Activated CD8-positive, alpha-beta memory T cell treated with anti-CD3 and anti-CD28 coated beads for 36 hours (primary cell): ENCODE measurements around the gene RASSF1. TPM values are rescaled to one million over a fixed set of nuclear protein-coding genes. Genes with fewer than 3 reads are reported as not detected.

ENCODE experiments used
- CTCF ChIA-PET: fragments of 350-600 bp; sonication (Branson Sonifier 250); formaldehyde crosslinking; loops from one replicate; lab custom pipeline; 2021; ENCODE audit warnings: antibody characterized with exemption; lab: Charles Lee
- POLR2A ChIA-PET: fragments of 350-600 bp; sonication (Branson Sonifier 250); formaldehyde crosslinking; loops from one replicate; lab custom pipeline; 2021; ENCODE audit warnings: antibody characterized with exemption; lab: Charles Lee
- total RNA-seq, 2 experiments: library from RNA; stranded (reverse); gene quantifications; one replicate each; pipeline ENCODE4 v1.2.3, GENCODE V29; 2021

The RASSF1 gene
- total RNA-seq, 2 experiments from 2014 or later, result 68.2 to 72.5 TPM

- ChIA-PET CTCF (interaction anchor here (0.6 kb wide), 1 partner anchor 23 kb away, joined by 4 read pairs; no protein-coding TSS in a partner anchor), POLR2A (no interaction called here)
Observed at GRCh38 chr3:50300681-50301254, 39.9 kb downstream of the RASSF1 start.

DNA sequence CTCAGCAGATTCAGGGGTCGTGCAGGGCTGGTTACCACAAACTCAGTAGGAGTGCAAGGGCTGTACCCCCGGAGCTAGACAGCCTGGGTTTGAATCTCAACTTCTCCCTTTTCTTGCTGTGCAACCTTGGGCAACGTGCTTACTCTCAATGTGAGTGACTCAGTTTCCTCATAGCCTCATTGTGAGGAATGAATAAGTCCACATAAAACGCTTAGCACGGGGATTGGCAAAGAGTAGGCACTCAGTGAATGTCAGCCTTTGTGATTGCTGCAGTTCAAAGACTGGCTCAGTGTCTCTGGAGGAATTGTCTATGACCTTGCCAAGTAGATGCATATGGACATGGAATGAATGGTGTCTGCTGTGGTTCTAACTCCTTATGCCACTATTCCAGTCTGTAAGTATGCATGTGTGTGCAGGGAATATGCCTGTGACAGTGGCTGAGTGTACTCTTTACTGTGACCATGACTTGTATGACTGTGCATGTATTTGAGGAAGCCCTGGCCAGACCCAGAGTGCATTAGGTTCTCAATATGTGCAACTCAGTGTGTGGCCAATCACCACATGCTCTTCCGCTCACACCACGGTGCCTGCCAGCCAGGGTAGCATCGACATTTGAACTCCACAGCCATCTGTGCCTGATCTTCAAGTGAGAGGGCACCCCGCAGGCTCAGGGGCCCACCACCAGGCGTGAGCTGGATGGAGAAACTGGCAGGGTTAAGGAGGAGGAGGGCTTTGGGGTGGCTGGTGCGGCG is 40.5 kb downstream of the RASSF1 start:
- CTCF ChIA-PET, result interaction anchor here (1.2 to 3.0 kb wide), 7 partner anchors 14 to 178 kb away, joined by 3 to 16 read pairs (median 5); no protein-coding TSS in a partner anchor

DNA sequence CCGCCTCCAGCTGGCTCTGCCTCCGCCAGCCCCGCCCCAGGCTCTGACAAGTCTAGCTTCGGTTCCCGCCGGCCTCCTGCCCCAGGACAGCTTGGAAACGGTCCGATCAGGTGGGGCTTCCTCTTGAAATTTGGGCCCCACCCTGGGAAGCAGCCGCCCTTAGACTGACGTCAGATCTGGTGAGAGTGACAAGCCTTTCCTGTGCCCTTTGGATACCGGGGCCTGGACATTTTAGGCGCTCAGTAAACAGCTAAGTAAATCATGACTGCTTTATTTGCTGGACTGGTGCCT is 41.1 kb downstream of the RASSF1 start:
- ChIA-PET POLR2A (interaction anchor here (0.6 to 2.3 kb wide), 10 partner anchors 11 to 1200 kb away, joined by 3 to 17 read pairs (median 6); partner anchors contain the start of genes CYB561D2, DCAF1, HYAL2 and NPRL2), CTCF (interaction anchor here (1.2 to 3.0 kb wide), 7 partner anchors 15 to 177 kb away, joined by 3 to 16 read pairs (median 5); no protein-coding TSS in a partner anchor)

More for the DNA sequence above, 40.5 kb downstream of the RASSF1 start:
- POLR2A ChIA-PET, result interaction anchor here (0.6 to 2.3 kb wide), 9 partner anchors 22 to 1200 kb away, joined by 3 to 17 read pairs (median 6); partner anchors contain the start of genes CYB561D2, DCAF1, HYAL2 and NPRL2

DNA sequence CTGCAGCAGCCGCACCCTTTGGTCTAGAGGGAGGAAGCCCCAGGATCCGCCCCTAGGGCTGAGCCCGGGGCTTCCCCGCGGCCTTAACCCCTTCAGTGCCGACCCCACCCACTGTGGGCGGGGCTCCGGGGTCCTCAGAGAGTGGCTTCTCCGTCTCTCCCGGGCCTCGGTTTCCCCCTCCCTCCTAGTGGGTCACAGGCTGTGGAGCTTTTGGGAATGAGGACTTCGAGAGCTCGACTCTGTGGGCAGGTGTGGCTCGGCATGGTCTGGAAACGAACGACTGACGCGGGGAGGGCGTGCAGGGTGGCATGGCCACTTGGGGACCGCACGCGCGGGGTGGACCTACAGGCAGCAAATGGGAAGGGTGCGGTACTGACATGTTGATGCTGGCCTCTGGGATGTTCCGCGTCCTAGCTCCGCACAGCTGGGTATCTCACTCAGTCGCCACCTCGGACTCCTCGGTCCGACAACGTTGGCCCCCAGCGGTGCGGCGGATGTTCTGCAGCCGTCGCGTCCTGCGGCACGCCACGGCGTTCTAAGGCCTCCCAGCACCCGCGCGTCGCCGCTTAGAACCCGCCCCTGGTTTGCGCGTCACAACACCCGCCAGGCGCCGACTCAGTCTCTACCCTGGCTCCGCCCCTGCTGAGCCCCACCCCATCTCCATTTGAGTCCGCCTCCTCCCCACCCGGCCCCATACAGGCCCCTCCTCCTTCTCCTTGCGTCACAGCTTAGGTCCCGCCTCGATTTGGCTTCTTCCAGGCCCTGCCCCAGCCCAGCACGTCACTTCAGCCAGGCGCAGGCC is 41.6 kb downstream of the RASSF1 start, which contains the start of the genes HYAL3 and NAA80:
TSS of gene HYAL3 (minus strand) at position 570 of the 802 bp plus-strand sequence. CDS start 3,803 bp downstream, outside the sequence.
TSS of gene NAA80 (minus strand) at position 570 of the 802 bp plus-strand sequence. CDS start 1,942 bp downstream, outside the sequence.
- ChIA-PET POLR2A (interaction anchor here (0.6 to 2.3 kb wide), 11 partner anchors 10 to 1201 kb away, joined by 3 to 17 read pairs (median 6); partner anchors contain the start of genes CYB561D2, DCAF1, HYAL2 and NPRL2), CTCF (interaction anchor here (1.0 to 3.0 kb wide), 9 partner anchors 10 to 177 kb away, joined by 3 to 16 read pairs (median 5); partner anchors contain the start of gene TUSC2)

DNA sequence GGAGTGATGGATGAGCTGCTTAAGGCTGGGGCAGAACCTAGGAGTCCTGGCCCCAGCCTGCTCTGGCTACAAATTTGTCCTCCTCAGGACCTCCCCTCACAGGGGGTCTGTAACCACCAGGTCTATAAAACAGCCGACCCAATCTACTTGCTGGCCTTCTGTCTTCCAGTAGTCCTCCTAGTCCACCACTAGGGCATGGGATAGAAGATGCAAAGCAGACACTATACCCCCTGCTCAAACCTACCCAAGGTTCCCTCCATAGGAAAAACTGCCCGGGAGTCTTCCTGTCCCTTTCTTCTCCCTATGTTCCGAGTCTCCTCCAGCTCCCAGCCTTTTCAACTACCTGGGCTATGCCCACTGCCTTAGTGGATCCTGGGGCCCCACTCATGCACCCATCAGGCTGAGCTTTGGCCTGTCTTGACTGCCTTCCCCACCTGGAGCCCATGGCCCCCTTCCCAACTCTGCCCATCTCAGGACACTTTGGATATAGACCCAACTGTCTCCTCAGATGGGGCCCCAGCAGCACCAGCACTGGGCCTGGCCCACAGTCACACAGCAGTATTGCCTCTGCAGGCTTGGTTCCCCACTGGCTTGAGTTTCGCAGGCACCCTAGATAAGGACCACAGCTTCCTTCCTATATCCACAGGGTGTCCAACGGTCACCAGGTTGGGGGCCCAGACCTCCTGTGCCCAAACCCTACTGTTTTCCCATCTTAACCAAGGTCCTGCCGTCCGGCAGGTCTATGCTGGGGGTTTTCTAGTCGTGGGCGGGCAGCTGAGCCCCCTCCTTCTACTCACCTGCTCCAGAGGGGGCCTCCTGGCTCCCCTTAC is 42.5 kb downstream of the RASSF1 start:
- CTCF ChIA-PET, result interaction anchor here (0.6 to 3.0 kb wide), 8 partner anchors 9 to 176 kb away, joined by 3 to 16 read pairs (median 6); partner anchors contain the start of gene TUSC2

GRCh38 chr3:50297384-50297775 is 43.3 kb downstream of the RASSF1 start:
- ChIA-PET POLR2A (interaction anchor here (0.9 kb wide), 1 partner anchor 39 kb away, joined by 4 read pairs; no protein-coding TSS in a partner anchor), CTCF (interaction anchor here (3.0 kb wide), 1 partner anchor 27 kb away, joined by 11 read pairs; no protein-coding TSS in a partner anchor)

More for the DNA sequence above, 42.5 kb downstream of the RASSF1 start:
- POLR2A ChIA-PET, result interaction anchor here (0.5 to 2.3 kb wide), 7 partner anchors 10 to 50 kb away, joined by 3 to 17 read pairs (median 4); no protein-coding TSS in a partner anchor

DNA sequence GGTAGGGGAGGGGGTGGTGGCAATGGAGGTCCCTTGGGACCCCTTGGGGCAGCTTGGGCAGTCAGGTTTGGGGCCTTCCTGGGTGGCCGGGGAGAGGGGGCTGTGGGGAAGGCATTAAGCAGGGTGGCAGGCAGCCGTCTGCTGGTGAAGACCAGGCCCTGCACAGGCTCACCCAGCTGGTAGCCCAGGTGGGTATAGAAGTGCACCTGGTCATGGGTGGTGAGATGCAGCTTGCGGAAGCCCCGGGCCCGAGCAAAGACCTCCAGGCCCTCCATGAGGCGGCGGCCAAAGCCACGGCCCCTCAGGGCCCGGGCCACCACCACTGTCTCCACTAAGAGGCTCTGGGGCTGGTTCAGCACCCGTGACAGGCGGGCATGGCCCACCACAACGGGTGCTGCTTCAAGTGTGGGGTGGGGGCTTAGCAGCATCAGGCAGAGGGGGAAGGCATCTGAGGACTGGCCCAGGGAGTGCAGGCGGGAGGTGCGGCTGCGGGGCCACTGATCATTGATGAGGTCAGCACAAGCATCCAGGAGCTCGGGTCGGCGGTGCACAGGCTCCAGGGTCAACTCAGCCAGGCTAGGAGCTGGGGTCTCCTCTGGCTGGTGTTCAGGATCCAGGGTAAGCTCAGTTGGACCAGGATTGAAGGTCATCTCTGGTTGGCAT is 43.8 kb downstream of the RASSF1 start:
- ChIA-PET POLR2A (interaction anchor here (0.9 kb wide), 1 partner anchor 40 kb away, joined by 4 read pairs; no protein-coding TSS in a partner anchor), CTCF (interaction anchor here (0.6 kb wide), 1 partner anchor 25 kb away, joined by 3 read pairs; no protein-coding TSS in a partner anchor)

DNA sequence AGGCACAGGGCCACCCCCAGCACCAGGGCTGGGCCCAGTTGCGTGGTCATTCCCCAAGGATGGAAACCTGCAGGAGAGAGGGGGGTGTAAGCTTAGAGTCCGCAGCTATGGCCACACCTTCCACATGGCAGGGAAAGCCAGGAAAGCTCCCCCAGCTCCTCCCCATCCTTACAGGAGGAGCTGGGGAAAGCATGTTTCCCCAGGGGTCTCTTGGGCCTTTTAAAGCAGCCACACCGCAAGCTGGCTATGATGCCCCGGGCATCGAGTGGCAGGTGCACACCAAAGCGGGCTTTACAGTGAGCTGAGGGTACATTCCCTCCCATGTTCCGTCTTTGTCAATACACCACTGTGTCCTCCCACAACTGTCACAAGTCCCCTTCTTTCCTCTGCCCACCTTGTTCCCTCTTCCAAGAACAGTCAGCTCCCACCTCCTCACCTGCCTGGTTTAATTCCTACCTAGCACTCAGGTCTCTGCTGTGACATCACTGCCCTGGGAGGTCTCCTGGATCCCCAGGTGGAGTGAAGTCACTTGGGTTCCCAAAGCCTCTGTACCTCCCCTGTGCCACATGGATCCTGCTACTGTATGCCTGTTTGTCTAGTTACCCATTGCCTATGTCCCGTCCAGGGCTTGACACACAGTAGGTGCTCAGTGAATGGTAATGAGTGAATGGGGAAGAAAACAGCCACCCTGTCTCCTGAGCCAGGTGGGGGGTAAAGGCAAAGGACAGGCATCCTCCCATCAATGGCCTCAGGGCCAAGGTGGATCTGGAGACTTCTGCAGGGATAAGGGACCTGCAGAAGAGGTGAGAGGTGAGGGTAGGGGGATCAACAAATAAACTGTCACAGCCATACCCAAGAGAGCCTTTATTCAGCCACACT is 44.8 kb downstream of the RASSF1 start:
- CTCF ChIA-PET, result no interaction called here
- POLR2A ChIA-PET, result no interaction called here

- ChIA-PET CTCF (no interaction called here), POLR2A (no interaction called here)
Observed at GRCh38 chr3:50294492-50295403, 45.9 kb downstream of the RASSF1 start.

- CTCF ChIA-PET, result no interaction called here
- POLR2A ChIA-PET, result no interaction called here
Observed at GRCh38 chr3:50294089-50294488, 46.5 kb downstream of the RASSF1 start.

DNA sequence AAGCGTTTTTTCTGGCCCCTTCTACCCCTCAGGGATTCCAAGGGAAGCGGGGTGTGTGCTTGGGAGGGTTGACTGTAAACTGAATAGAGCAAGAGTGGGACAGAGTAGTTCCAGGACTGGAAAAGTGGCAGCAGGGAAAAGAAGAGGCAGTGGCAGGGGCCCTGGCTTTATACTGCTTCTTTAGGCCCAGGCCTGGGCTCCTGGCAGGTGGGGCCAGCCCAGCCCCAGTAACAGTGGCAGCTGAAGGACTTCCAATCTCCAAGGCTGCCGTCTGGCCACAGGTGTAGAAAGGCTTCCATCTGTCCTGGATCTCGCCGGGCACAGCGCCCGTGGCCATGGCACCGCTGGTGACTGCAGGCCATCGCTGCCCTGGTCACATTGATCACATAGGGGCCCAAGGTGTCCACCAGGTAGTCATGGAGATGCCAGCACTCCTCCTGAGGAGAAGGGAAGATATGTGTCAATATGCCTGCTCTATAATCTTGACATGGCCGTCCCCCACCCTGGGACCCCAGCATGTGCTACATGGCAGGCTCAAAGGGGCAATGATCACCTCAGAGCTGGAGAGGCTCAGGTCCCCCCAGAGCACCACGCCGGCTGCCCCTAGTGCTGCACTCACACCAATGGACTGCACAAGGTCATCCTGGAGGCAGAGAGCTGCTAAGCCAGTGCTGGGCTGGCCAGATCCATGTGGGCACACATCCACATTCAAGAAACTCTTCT is 47.4 kb downstream of the RASSF1 start:
- CTCF ChIA-PET, result interaction anchor here (1.0 to 1.3 kb wide), 4 partner anchors 43 to 85 kb away, joined by 3 to 6 read pairs (median 3); partner anchors contain the start of gene GNAI2
- POLR2A ChIA-PET, result interaction anchor here (0.5 to 1.3 kb wide), 4 partner anchors 12 to 47 kb away, joined by 3 to 9 read pairs (median 4); no protein-coding TSS in a partner anchor

- POLR2A ChIA-PET, result interaction anchor here (0.5 to 1.4 kb wide), 13 partner anchors 10 to 60 kb away, joined by 3 to 9 read pairs (median 4); partner anchors contain the start of genes CYB561D2, LSMEM2 and NPRL2
- CTCF ChIA-PET, result interaction anchor here (0.6 to 2.3 kb wide), 10 partner anchors 17 to 112 kb away, joined by 3 to 11 read pairs (median 4); partner anchors contain the start of gene GNAI2
Observed at GRCh38 chr3:50292159-50293078, 48.2 kb downstream of the RASSF1 start, which contains the start of gene IFRD2. TSS of gene IFRD2 (minus strand) at chr3:50292429. CDS start at chr3:50292274, 155 bp downstream.

GRCh38 chr3:50290161-50290641 is 50.4 kb downstream of the RASSF1 start:
- POLR2A ChIA-PET, result no interaction called here
- CTCF ChIA-PET, result interaction anchor here (1.5 to 1.6 kb wide), 2 partner anchors 15 to 64 kb away, joined by 4 to 5 read pairs; no protein-coding TSS in a partner anchor
